ENCODE results near the gene WBP1. TPM values are rescaled to one million over a fixed set of nuclear protein-coding genes. Genes with fewer than 3 reads are reported as not detected.
"Not testable (repeated sequence)": the region's sequence is repeated elsewhere in the genome, so short reads cannot be mapped to it uniquely, and the experiment has no call there.

Gene WBP1
- total RNA-seq, 1 donor from 2014 or later, result 113 TPM

DNA sequence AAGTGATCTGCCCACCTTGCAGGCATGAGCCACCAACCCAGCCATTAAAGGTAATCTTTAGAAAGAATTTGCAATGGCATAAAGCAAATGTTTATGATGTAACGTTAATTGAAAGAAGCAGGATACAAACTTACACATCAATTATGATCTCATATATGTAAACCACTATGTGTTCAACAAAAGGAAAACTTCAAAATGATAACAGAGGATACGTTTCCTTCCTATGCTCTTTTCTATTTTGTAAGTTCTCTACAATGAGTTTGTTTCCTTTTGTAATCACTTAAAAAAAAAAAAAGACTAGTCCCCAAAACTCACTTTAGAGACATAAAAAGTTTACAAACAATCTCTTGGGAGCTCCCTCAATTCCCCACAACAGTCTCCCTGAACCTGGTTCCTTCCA is 38.2 kb upstream of the WBP1 start:
- peaks cover 6% of the 10 kb centered on the region for H3K27me3 Mint-ChIP-seq (ENCODE audit: low read depth)
- H3K36me3 Mint-ChIP-seq, result no peaks in the 10 kb centered on the region

DNA sequence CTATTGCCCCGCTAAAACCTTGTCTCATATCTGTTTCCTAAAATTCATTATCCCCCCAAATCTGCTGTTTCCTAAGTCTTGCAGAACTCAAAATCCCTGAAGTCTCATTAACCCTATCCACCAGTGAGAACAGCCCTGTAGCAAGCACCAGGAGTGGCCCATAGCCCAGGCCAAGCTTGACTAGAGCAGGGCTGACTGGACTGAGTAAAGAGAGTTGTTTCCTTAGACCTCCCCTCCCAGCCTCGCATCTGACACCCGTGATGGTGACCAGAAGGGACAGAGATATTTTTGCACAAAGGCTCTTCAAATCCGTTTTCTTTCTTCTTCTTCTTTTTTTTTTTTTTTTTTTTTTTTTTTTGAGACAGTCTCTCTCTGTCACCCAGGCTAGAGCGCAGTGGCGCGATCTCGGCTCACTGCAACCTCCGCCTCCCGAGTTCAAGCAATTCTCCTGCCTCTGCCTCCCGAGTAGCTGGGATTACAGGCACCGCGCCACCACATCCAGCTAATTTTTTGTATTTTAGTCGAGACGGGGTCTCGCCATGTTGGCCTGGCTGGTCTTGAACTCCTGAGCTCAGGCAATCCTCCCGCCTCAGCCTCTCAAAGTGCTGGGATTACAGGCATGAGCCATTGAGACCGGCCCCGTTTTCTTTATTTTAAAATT is 37.7 kb upstream of the WBP1 start:
- H3K27me3 Mint-ChIP-seq (ENCODE audit: low read depth); H3K36me3 Mint-ChIP-seq; H3K9me3 Mint-ChIP-seq; H3K27ac Mint-ChIP-seq; H3K4me1 Mint-ChIP-seq; DNase-seq (ENCODE audit: low spot score in 2 of 2, unreplicated experiment in 2 of 2): not testable (repeated sequence)
- peak overlapping the region; percentile 93 for H3K4me3 Mint-ChIP-seq

More for the DNA sequence above, 38.2 kb upstream of the WBP1 start:
- DNase-seq (ENCODE audit: low spot score in 2 of 2, unreplicated experiment in 2 of 2), result no peak
- Mint-ChIP-seq H3K27ac (no peak overlapping the region), H3K4me1 (peaks cover 7% of the 10 kb centered on the region), H3K9me3 (no peaks in the 10 kb centered on the region), H3K4me3 (no peak overlapping the region)
- TF ChIP-seq CTCF (IDR thresholded peaks at IDR 0.05; ENCODE audit: unreplicated experiment), result no peak

DNA sequence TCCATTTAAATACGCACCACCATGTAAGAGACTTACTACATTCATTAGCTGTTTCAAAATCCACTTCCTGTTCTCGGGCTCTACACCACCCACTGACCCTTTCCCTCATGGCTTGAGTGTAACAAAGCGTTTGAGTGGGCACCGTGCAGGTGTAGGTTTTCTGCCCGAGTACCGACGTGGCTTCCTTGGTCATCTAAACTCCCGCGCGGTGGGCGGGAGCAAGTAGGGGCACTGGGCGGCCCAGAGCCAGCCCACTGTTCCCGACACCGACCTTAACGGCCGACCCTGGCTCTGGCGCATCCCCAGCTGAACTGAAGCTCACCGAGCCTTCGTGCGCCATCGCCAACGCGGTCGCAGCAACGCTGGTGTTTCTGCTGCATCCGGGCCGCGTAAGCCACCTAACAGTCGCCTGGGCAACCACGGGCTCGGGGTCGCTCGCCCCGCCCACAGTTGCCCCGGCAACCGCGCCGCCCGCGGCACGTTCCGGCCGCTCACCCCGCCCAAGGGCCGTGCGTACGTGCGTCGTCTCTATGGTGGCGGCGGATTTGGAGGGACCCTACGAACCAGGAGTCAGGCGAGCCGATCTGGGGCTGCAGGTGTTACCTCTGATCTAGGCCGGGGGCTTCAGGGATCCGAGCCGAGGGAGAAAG is 36.9 kb upstream of the WBP1 start, which contains the start of the genes C2orf81 and WDR54:
C2orf81 (minus strand) TSS at position 399 of the 650 bp plus-strand sequence; CDS start at position 340, 59 bp downstream.
WDR54 (plus strand) TSS at position 510 of the 650 bp plus-strand sequence. CDS start 424 bp downstream, outside the sequence.
- peak within 1 kb of the TSS; percentile 89 for H3K27ac Mint-ChIP-seq
- no peak for TF ChIP-seq CTCF (IDR thresholded peaks at IDR 0.05; ENCODE audit: unreplicated experiment)

GRCh38 chr2:74423231-74424095 is 34.8 kb upstream of the WBP1 start:
- no peak for DNase-seq (ENCODE audit: low spot score in 2 of 2, unreplicated experiment in 2 of 2)
- Mint-ChIP-seq H3K9me3 (no peaks in the 10 kb centered on the region), H3K4me1 (peaks cover 7% of the 10 kb centered on the region), H3K36me3 (peaks cover 13% of the 10 kb centered on the region), H3K27me3 (ENCODE audit: low read depth) (peaks cover 3% of the 10 kb centered on the region), H3K27ac (no peak overlapping the region), H3K4me3 (peak overlapping the region; percentile 93)
- no peak for TF ChIP-seq CTCF (IDR thresholded peaks at IDR 0.05; ENCODE audit: unreplicated experiment)

More for the DNA sequence above, 36.9 kb upstream of the WBP1 start, which contains the start of the genes C2orf81 and WDR54:
- no peaks in the 10 kb centered on the region for H3K36me3 Mint-ChIP-seq
- peak; percentile 67 to 85 for DNase-seq (ENCODE audit: low spot score in 2 of 2, unreplicated experiment in 2 of 2)
- peaks cover 6% of the 10 kb centered on the region for H3K27me3 Mint-ChIP-seq (ENCODE audit: low read depth)
- peaks cover 7% of the 10 kb centered on the region for H3K4me1 Mint-ChIP-seq
- peak within 1 kb of the TSS; percentile 93 for H3K4me3 Mint-ChIP-seq
- H3K9me3 Mint-ChIP-seq, result no peaks in the 10 kb centered on the region

DNA sequence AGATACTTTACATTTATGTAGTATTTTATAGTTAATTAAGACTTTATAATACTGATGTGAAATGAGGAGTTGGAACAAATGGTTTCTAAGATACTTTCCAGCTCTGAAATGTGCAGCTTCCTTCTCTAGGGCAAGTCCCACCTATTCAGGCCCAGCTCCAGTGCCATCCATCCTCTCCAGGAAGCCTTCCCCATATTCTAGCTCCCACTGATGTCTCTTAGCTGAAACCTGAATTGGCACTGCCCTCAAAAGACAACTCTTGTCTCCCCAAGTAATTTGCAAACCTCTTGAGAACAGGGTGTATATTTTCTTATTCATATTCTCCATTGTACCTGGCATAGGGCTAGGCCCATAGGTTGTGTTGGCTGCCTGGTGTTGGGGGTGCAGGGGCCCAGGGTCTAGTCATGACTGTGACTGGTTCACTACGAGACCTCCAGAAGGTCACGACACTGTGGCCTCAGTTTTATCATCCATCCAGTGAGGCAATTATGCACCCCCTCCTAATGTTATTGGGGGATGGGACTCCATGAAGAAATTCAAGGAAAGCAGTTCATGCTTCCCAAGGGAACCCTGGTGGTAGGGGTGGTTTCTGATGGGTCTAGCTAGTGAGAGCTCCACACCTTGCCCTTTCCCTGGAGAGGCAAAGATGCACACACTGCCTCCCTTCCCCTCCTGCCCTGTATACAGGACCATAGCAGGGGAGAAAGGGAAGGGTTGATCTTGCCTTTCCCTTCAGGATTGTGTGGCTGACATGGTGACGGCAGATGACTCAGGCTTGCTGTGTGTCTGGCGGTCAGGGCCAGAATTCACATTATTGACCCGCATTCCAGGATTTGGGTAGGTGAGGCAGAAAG is 33.9 kb upstream of the WBP1 start:
- H3K27ac Mint-ChIP-seq, result no peak overlapping the region
- H3K4me1 Mint-ChIP-seq, result peaks cover 7% of the 10 kb centered on the region
- H3K4me3 Mint-ChIP-seq, result no peak overlapping the region
- H3K9me3 Mint-ChIP-seq, result no peaks in the 10 kb centered on the region
- no peak for TF ChIP-seq CTCF (IDR thresholded peaks at IDR 0.05; ENCODE audit: unreplicated experiment)
- peaks cover 16% of the 10 kb centered on the region for H3K36me3 Mint-ChIP-seq
- H3K27me3 Mint-ChIP-seq (ENCODE audit: low read depth), result peaks cover 2% of the 10 kb centered on the region
- no peak for DNase-seq (ENCODE audit: low spot score in 2 of 2, unreplicated experiment in 2 of 2)

Measured in mesothelial cell of epicardium (in vitro differentiated cells).